H9 (cell line): ENCODE data around the gene CRELD2. TPM values are rescaled to one million over a fixed set of nuclear protein-coding genes. Genes with fewer than 3 reads are reported as not detected.

Experiments used
- DNase-seq: peaks from one replicate; pipeline ENCODE4 v3.0.0-alpha.2; 2017
- H2AFZ ChIP-seq: one replicate; pipeline ENCODE4 v1.6.1; 2013; ENCODE audit warnings: mild to moderate bottlenecking, low read length, control low read depth, moderate library complexity
- H2AK5ac ChIP-seq: 2 replicates; pipeline ENCODE4 v1.6.1; 2013; ENCODE audit warnings: low read length, control low read depth, mixed read lengths; ENCODE audit not compliant: insufficient read length
- H2BK120ac ChIP-seq: one replicate; pipeline ENCODE4 v1.6.1; 2013; ENCODE audit warnings: low read depth, mild to moderate bottlenecking, low read length, control low read depth, inconsistent platforms; ENCODE audit not compliant: poor library complexity, severe bottlenecking
- H2BK12ac ChIP-seq: 2 replicates; pipeline ENCODE4 v1.6.1; 2013; ENCODE audit warnings: low read length, control low read depth, mixed read lengths, low read depth; ENCODE audit not compliant: insufficient read length
- H2BK15ac ChIP-seq: 2 replicates; pipeline ENCODE4 v1.6.1; 2013; ENCODE audit warnings: low read depth, low read length, control low read depth
- H2BK20ac ChIP-seq: one replicate; pipeline ENCODE4 v1.6.1; 2013; ENCODE audit warnings: low read depth, mild to moderate bottlenecking, low read length, control low read depth, inconsistent platforms; ENCODE audit not compliant: poor library complexity, severe bottlenecking
- H2BK5ac ChIP-seq: 2 replicates; pipeline ENCODE4 v1.6.1; 2013; ENCODE audit warnings: low read length, control low read depth, mixed read lengths; ENCODE audit not compliant: insufficient read length
- H3K14ac ChIP-seq: 2 replicates; pipeline ENCODE4 v1.6.1; 2013; ENCODE audit warnings: low read length, control low read depth; ENCODE audit not compliant: insufficient read depth
- H3K18ac ChIP-seq: 2 replicates; pipeline ENCODE4 v1.6.1; 2013; ENCODE audit warnings: low read depth, mild to moderate bottlenecking, mixed read lengths, low read length, control low read depth; ENCODE audit not compliant: insufficient read length
- H3K23ac ChIP-seq: 2 replicates; pipeline ENCODE4 v1.6.1; 2013; ENCODE audit warnings: low read length, control low read depth, mixed read lengths, low read depth; ENCODE audit not compliant: insufficient read length
- H3K23me2 ChIP-seq: 2 replicates; pipeline ENCODE4 v1.6.1; 2013; ENCODE audit warnings: low read depth, mild to moderate bottlenecking, mixed read lengths, low read length, control low read depth; ENCODE audit not compliant: insufficient read length, poor library complexity, severe bottlenecking
- H3K27ac ChIP-seq: 2 replicates; pipeline ENCODE4 v1.5.1; 2013; ENCODE audit warnings: low read length, control low read depth, mixed read lengths, low read depth; ENCODE audit not compliant: insufficient read length
- H3K27me3 ChIP-seq: 2 replicates; pipeline ENCODE4 v1.6.1; 2013; ENCODE audit warnings: low read length, control low read depth, inconsistent platforms; ENCODE audit not compliant: insufficient read depth
- H3K4ac ChIP-seq: 2 replicates; pipeline ENCODE4 v1.6.1; 2013; ENCODE audit warnings: low read depth, mild to moderate bottlenecking, control low read depth, inconsistent platforms, low read length, moderate library complexity
- H3K4me1 ChIP-seq: 2 replicates; pipeline ENCODE4 v1.6.1; 2013; ENCODE audit warnings: low read length, control low read depth, inconsistent platforms; ENCODE audit not compliant: insufficient read depth
- H3K4me2 ChIP-seq: 2 replicates; pipeline ENCODE4 v1.6.1; 2013; ENCODE audit warnings: low read length, control low read depth, mixed read lengths; ENCODE audit not compliant: insufficient read length, insufficient read depth
- H3K56ac ChIP-seq: 2 replicates; pipeline ENCODE4 v1.6.1; 2013; ENCODE audit warnings: low read depth, mild to moderate bottlenecking, mixed read lengths, low read length, control low read depth; ENCODE audit not compliant: insufficient read length
- H3K79me1 ChIP-seq: 2 replicates; pipeline ENCODE4 v1.6.1; 2013; ENCODE audit warnings: low read depth, mild to moderate bottlenecking, moderate library complexity, low read length, control low read depth, inconsistent platforms; ENCODE audit not compliant: insufficient read depth, poor library complexity, severe bottlenecking
- H3K79me2 ChIP-seq: 2 replicates; pipeline ENCODE4 v1.6.1; 2013; ENCODE audit warnings: low read length, control low read depth, inconsistent platforms; ENCODE audit not compliant: insufficient read depth
- H3K9ac ChIP-seq: 2 replicates; pipeline ENCODE4 v1.6.1; 2013; ENCODE audit warnings: low read length, control low read depth, mixed read lengths; ENCODE audit not compliant: insufficient read length; ENCODE audit errors: extremely low read depth
- H3K9me3 ChIP-seq: one replicate; pipeline ENCODE4 v1.6.1; 2013; ENCODE audit warnings: low read depth, low read length, inconsistent platforms; ENCODE audit not compliant: control insufficient read depth
- H3T11ph ChIP-seq: one replicate; pipeline ENCODE4 v1.6.1; 2013; ENCODE audit warnings: mild to moderate bottlenecking, low read length, control low read depth, inconsistent platforms
- H4K20me1 ChIP-seq: one replicate; pipeline ENCODE4 v1.6.1; 2013; ENCODE audit not compliant: control insufficient read depth, insufficient read length, insufficient read depth
- H4K5ac ChIP-seq: 2 replicates; pipeline ENCODE4 v1.6.1; 2013; ENCODE audit warnings: low read depth, mild to moderate bottlenecking, mixed read lengths, low read length, control low read depth; ENCODE audit not compliant: insufficient read length
- H4K8ac ChIP-seq: replicated peaks from 2 replicates; pipeline ENCODE4 v1.6.1; 2013; ENCODE audit warnings: low read length, control low read depth, mixed read lengths, low read depth; ENCODE audit not compliant: insufficient read length
- H4K91ac ChIP-seq: 2 replicates; pipeline ENCODE4 v1.6.1; 2013; ENCODE audit warnings: low read depth, mild to moderate bottlenecking, moderate library complexity, mixed read lengths, low read length, control low read depth; ENCODE audit not compliant: insufficient read length
- H3K27ac Mint-ChIP-seq, 3 experiments: 2 replicates in 2 of 3; 3 replicates in 1 of 3; pipeline ENCODE4 v1.8.0; 2020 to 2021; ENCODE audit warnings: mixed read lengths in 3 of 3, mild to moderate bottlenecking in 1 of 3, moderate library complexity in 1 of 3
- H3K27me3 Mint-ChIP-seq: 2 replicates; pipeline ENCODE4 v1.8.0; 2021; ENCODE audit warnings: low read depth, mild to moderate bottlenecking, moderate library complexity, mixed read lengths
- H3K36me3 Mint-ChIP-seq, 3 experiments: 2 replicates in 2 of 3; 3 replicates in 1 of 3; pipeline ENCODE4 v1.8.0; 2020 to 2021; ENCODE audit warnings: low read depth in 3 of 3, mixed read lengths in 3 of 3; ENCODE audit not compliant: insufficient read depth in 1 of 3
- H3K4me1 Mint-ChIP-seq, 2 experiments: 2 replicates each; pipeline ENCODE4 v1.8.0; 2020; ENCODE audit warnings: mixed read lengths in 2 of 2
- H3K4me3 Mint-ChIP-seq, 2 experiments: 2 replicates in 1 of 2; 3 replicates in 1 of 2; pipeline ENCODE4 v1.8.0; 2020 to 2021; ENCODE audit warnings: mild to moderate bottlenecking in 2 of 2, mixed read lengths in 2 of 2, moderate library complexity in 1 of 2
- H3K9me3 Mint-ChIP-seq, 2 experiments: 2 replicates in 1 of 2; 3 replicates in 1 of 2; pipeline ENCODE4 v1.8.0; 2020; ENCODE audit warnings: mild to moderate bottlenecking in 2 of 2, mixed read lengths in 2 of 2, moderate library complexity in 1 of 2
- CTCF ChIP-seq: fragments of 200-600 bp; sonication (generic); conservative IDR thresholded peaks from 3 replicates; pipeline ENCODE4 v1.8.0; 2021; ENCODE audit warnings: antibody characterized with exemption, mild to moderate bottlenecking
- WGBS: extraction: QIAGEN DNeasy Blood & Tissue Kit; methylation state at CpG from one replicate; pipeline ENCODE4 v1.1.7; 2013; ENCODE audit warnings: missing lambda C conversion rate, low lambda C conversion rate, mixed read lengths; ENCODE audit not compliant: insufficient read length; ENCODE audit errors: extremely low coverage; 5-methylcytosine and 5-hydroxymethylcytosine counted together
- total RNA-seq: library from RNA; stranded (reverse); gene quantifications from 2 replicates; pipeline ENCODE4 v1.2.1, GENCODE V29; 2021

The CRELD2 gene
- total RNA-seq, 1 experiment from 2014 or later = 34.7 TPM

DNA sequence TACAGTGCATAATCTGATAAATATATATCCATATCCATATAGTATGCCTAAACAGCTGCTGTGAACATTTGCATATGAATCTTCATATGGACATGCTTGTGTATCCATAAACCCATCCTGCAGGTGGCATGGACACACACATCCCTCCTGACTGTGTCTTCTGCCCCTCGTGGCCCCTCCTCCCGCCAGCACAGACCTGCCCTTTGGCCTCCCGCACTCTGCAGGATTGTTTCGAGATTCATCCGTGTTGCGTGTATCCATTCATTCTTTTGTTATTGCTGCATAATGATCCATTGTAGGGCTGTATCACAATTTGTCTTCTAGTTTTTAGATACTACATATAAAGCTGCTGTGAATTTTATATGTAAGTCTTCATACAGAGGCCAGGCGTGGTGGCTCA is 40.8 kb upstream of the CRELD2 start:
- Histone ChIP-seq H2AFZ (no peak overlapping the region), H3K79me2 (peaks cover 4% of the 10 kb centered on the region; the same call in 1 of the 2 replicates), H2BK12ac (no peak overlapping the region), H4K91ac (no peak overlapping the region), H3K4ac (no peak overlapping the region), H2BK120ac (no peak overlapping the region), H4K5ac (no peak overlapping the region), H2BK15ac (no peak overlapping the region), H2AK5ac (no peak overlapping the region), H3K18ac (no peak overlapping the region), H3K4me1 (no peaks in the 10 kb centered on the region; the same call in 1 of the 2 replicates), H3K9ac (no peak overlapping the region), H4K20me1 (peaks cover 2% of the 10 kb centered on the region), H3K56ac (no peak overlapping the region), H3K4me2 (no peak overlapping the region), H3K14ac (no peak overlapping the region), H3K9me3 (no peaks in the 10 kb centered on the region), H3T11ph (no peak overlapping the region), H3K27me3 (no peaks in the 10 kb centered on the region), H2BK5ac (no peak overlapping the region), H3K27ac (no peak overlapping the region), H3K79me1 (peaks cover 11% of the 10 kb centered on the region), H2BK20ac (no peak overlapping the region), H4K8ac (no peak overlapping the region), H3K23me2 (no peaks in the 10 kb centered on the region), H3K23ac (no peak overlapping the region)
- peaks cover 19 to 28% of the 10 kb centered on the region in 2 experiments for H3K9me3 Mint-ChIP-seq
- no peaks in the 10 kb centered on the region for H3K27me3 Mint-ChIP-seq
- WGBS = no CpG with 5 or more reads among the region's 7 CpGs
- TF ChIP-seq CTCF = no peak
- no peak for DNase-seq
- H3K36me3 Mint-ChIP-seq = peaks cover 36 to 57% (median 40%) of the 10 kb centered on the region in 3 experiments
- H3K4me1 Mint-ChIP-seq = peaks cover 8 to 9% of the 10 kb centered on the region in 2 experiments
- H3K4me3 Mint-ChIP-seq = no peak overlapping the region
- H3K27ac Mint-ChIP-seq = no peak overlapping the region
